LNCAP (cell line): ENCODE data around the gene BCL2L2.

Experiments used
- TF ChIP-seq, protein P1 (sequence below): fragments of 450-650 bp; IDR thresholded peaks from 2 replicates; pipeline ENCODE4 v1.5.1; 2017; ENCODE audit warnings: mild to moderate bottlenecking

Gene BCL2L2

DNA sequence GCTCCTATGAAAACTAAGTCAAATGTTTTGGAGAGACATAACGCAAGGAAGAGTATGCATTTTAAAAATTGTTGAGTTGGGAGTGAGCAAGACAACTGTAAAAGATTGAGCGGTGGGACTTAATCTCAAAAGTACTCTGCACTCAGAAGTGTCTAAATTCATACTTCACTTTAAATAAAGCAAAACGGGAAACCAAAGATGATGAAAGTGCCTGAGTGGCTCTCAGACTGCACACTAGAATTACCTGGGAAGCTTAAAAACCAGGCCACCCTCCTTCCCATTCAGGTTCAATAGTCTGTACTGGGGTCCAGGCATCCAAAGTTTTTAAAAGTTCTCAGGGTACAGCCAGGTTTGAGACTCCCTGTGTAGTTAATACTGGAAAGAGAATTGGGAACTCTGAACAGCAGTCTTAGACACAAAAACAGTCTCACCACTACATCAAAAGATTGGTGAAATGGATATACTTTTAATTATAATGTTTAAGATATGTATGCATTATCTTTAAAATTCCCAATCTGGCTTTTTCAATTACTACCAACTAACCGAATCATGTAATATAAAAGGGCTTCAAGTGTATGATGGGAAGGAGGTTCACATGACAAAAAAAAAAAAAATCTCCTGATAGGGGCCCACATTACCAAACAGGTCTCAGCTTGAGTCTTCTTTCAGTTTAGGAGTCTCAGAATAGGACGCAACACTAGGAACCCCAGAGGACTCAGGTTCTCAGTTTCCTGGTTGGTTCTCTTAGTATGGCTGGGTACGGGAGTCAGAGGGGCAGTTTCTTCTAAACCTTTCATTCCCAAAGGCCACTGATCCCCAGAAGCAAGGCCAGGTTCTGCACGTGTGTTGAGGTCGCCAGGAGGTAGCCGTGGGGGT, 21.7 kb upstream of the BCL2L2 start:
- TF ChIP-seq, protein P1, sequence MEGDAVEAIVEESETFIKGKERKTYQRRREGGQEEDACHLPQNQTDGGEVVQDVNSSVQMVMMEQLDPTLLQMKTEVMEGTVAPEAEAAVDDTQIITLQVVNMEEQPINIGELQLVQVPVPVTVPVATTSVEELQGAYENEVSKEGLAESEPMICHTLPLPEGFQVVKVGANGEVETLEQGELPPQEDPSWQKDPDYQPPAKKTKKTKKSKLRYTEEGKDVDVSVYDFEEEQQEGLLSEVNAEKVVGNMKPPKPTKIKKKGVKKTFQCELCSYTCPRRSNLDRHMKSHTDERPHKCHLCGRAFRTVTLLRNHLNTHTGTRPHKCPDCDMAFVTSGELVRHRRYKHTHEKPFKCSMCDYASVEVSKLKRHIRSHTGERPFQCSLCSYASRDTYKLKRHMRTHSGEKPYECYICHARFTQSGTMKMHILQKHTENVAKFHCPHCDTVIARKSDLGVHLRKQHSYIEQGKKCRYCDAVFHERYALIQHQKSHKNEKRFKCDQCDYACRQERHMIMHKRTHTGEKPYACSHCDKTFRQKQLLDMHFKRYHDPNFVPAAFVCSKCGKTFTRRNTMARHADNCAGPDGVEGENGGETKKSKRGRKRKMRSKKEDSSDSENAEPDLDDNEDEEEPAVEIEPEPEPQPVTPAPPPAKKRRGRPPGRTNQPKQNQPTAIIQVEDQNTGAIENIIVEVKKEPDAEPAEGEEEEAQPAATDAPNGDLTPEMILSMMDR = no peak

DNA sequence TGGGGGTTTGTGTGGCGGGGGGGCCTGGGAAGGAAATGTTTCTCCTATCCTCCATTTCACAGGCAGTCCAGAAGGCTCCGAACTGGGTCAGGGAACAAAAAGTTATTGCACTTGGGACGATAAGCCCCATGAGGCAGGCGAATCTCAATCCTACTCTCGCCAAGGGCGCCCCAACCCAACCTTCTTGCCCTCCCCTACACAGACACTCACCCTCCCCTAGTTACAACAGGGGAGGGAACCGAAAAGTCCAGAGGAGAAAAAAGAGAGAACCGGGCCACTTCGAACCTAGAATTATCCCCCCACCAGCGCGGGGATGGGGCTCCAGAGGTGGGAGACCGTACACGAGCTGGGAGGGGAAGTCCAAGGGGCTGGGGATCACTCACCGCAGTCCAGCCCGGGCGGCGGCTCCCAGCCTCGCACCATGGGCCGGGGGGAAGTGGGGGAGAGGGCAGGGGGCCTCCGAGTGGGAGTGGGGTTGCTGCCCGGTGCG, 21.1 kb upstream of the BCL2L2 start:
- TF ChIP-seq, protein P1 = no peak

DNA sequence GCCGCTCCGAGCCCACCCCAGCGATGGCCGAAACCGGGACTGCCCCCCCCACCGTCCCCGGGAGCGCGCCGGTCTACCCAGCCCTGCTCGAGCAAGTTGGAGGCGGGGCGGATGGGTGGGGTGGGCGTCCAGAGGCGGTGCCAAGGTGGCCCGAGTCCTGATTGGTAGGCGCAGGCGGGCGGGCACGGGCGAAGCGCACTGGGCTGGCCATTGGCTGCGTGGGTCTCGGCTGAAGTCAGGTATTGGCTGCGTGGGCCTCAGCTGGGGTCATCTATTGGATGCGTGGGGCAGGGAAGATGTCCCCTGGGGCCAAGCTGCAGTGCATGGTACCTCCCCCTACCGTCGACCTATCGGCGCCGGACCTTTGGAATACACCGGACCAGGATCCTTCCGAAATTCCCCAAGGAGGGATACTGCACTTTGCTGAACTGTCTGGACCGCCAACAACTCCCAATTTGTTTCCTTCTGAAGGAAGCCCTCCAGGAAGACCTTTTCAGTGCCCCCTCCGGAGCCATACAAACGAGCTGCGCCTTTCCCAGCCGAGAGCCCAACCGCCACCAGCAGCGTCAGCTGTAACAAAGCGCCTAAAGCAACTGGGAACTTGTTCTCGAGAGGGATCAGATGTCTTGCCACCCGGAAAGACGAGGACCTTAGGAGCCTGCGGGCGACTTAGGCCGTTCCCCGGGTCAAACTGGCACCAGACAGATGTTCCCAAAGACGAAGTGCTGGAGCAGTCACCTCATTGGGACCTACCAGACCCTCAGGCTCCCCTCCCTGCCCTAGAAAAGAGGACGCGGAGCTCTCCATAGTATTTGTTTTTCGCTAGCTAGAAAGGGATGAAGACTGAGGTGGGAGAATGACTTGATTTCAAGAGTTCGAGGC, 20.4 kb upstream of the BCL2L2 start, which contains the start of gene HOMEZ:
HOMEZ (minus strand) TSS at position 113 of the 882 bp plus-strand sequence. CDS start 180 bp downstream, outside the sequence.
- TF ChIP-seq, protein P1 = no peak

DNA sequence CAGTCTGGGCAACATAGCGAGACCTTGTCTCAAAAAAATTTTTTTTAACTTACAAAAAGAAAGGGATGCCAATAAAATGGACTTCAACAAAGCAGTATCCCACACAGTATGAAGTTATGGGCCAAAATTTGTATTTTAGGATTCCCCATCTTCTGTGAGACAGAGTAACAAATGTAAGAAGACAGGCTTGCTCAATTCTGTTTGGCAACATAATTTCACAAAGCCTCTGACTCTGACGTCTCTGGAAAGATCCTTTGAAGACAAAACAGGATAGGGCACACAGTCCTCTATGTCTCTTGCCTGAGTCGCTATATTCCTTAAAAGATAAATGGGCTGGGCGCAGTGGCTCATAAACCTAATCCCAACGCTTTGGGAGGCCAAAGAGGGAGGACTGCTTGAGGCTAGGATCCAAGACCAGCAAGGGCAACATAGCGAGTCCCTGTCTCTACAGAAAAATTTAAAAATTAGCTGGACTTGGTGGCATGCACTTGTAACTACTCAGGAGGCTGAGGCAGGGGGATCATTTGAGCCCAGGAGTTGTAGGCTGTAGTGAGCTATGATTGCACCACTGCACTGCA, 19.6 kb upstream of the BCL2L2 start:
- TF ChIP-seq, protein P1 = no peak

DNA sequence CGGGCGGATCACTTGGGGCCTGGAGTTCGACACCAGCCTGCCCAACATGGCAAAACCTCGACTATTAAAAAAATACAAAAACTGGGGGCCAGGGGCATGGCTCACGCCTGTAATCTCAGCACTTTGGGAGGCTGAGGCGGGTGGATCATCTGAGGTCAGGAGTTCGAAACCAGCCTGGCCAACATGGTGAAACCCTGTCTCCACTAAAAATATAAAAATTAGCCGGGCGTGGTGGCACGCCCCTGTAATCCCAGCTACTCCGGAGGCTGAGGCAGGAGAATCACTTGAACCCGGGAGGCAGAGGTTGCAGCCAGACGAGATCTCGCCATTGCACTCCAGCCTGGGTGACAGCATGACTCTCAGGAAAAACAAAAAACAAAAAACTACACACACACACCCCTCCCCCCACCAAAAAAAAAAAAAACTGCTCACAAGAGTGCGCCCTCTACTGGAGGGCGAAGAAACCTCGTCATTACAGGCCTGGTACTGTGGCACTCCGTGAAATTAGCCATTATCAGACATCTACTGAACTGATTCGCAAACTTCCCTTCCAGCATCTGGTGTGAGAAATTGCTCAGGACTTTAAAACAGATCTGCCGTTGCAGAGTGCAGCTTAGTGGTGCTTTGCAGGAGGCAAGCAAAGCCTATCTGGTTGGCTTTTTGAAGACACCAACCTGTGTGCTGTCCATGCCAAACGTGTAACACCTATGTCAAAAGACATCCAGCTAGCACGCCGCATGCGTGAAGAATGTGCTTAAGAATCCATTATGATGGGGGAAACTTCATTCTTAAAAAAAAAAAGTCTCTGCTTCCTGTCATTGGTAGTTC, 11.7 kb upstream of the BCL2L2 start:
- TF ChIP-seq, protein P1 = peak; percentile 90

DNA sequence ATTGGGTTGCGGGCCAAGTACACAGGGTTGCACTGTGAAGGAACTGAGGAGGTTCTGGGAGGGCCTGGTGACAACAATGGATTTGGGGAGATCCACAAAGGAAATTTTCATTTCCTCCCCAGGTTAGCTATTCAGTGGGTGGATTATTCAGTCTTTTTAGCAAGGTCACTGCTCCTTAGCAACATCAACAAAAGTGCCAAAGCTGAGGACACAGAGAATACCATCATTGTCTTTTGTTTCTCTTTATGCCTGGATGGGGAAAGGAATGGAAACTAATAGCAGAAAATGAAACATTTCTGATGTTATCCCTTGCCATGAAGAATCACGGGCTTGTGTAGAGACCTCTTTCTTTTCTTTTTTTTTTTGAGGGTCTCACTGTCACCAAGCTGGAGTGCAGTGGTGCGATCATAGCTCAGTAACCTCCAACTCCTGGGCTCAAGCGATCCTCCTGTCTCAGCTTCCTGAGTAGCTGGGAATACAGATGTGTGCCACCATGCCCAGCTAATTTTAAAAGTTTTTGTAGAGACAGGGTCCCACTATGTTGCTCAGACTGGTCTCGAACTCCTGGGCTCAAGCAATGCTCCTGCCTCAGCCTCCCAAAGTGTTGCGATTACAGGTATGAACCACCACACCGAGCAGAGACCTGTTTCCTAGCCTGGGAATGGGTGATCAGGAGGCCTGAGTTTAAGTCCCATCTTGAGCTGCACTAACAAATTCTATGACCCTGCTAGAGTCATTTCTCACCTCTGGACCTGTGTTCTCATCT, 10.4 kb upstream of the BCL2L2 start:
- TF ChIP-seq, protein P1 = no peak
